DND-41 (cell line): ENCODE measurements around the gene AAGAB.

ENCODE experiments used
- EZH2 ChIP-seq: IDR thresholded peaks from 3 replicates; pipeline ENCODE4 v1.6.1; 2012; ENCODE audit warnings: borderline replicate concordance, low read depth, mild to moderate bottlenecking, moderate library complexity, low read length, inconsistent platforms; ENCODE audit not compliant: severe bottlenecking
- TF ChIP-seq, protein P1 (sequence below): IDR thresholded peaks from 2 replicates; pipeline ENCODE4 v1.5.1; 2012; ENCODE audit warnings: borderline replicate concordance, low read length, moderate library complexity, mild to moderate bottlenecking; ENCODE audit not compliant: poor library complexity, severe bottlenecking; ENCODE audit errors: extremely low read depth

GRCh38 chr15:67198157-67198754 lies 56.2 kb downstream of the AAGAB start:
- TF ChIP-seq, protein P1, sequence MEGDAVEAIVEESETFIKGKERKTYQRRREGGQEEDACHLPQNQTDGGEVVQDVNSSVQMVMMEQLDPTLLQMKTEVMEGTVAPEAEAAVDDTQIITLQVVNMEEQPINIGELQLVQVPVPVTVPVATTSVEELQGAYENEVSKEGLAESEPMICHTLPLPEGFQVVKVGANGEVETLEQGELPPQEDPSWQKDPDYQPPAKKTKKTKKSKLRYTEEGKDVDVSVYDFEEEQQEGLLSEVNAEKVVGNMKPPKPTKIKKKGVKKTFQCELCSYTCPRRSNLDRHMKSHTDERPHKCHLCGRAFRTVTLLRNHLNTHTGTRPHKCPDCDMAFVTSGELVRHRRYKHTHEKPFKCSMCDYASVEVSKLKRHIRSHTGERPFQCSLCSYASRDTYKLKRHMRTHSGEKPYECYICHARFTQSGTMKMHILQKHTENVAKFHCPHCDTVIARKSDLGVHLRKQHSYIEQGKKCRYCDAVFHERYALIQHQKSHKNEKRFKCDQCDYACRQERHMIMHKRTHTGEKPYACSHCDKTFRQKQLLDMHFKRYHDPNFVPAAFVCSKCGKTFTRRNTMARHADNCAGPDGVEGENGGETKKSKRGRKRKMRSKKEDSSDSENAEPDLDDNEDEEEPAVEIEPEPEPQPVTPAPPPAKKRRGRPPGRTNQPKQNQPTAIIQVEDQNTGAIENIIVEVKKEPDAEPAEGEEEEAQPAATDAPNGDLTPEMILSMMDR: no peak
- TF ChIP-seq EZH2: no peak
